Measurements from ENCODE around the gene ADCY3.

- no peak for TF ChIP-seq CTCF (optimal IDR thresholded peaks at IDR 0.05 in 1 of 3, IDR thresholded peaks at IDR 0.05 in 1 of 3, conservative IDR thresholded peaks at IDR 0.05 in 1 of 3; ENCODE audit: extremely low read depth in 1 of 3, insufficient read depth in 2 of 3, low read length in 3 of 3)
- no peak for TF ChIP-seq EZH2 (IDR thresholded peaks at IDR 0.05; ENCODE audit: low read length)
These were observed 6.7 kb upstream of the ADCY3 start for GRCh38 chr2:24926602-24927252.

Data from keratinocyte (primary cell).